DOHH2 (cell line): ENCODE data around the gene KCNAB1.

Source experiments
- CTCF ChIP-seq: fragments of 200-600 bp; sonication (generic); IDR thresholded peaks from one replicate; pipeline ENCODE4 v1.5.1; 2014; ENCODE audit warnings: antibody characterized with exemption, mild to moderate bottlenecking, low read depth, low read length; ENCODE audit not compliant: poor library complexity, severe bottlenecking
- EZH2phosphoT487 ChIP-seq: fragments of 200-600 bp; sonication (generic); IDR thresholded peaks from 2 replicates; pipeline ENCODE4 v1.6.1; 2017; ENCODE audit warnings: borderline replicate concordance, mild to moderate bottlenecking, antibody characterized with exemption, low read length, moderate library complexity, mixed read lengths

- TF ChIP-seq CTCF (no peak), EZH2phosphoT487 (no peak)
Observed at GRCh38 chr3:156400735-156401134, 280.4 kb downstream of the KCNAB1 start.
